Measurements from ENCODE around the gene PLCB1.

PLCB1 gene

DNA sequence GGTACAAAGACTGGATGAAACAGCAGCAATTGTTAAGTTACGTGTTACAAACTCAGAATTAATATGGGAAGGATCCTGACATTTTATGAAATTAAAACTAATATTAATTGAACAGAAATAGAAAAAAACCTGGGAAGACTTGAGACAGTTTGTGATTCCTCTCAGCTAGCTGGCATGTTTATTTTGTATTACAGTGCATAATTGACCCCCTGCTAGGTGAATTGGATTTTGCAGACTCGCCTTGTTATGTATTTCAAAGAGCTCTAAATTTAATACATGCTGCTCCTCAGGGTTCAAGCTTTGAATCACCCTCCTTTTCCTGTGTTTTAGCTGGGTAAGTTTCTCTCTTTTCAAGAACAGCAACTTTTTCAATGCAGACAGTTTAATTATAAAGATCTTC is 339.4 kb downstream of the PLCB1 start:
- TF ChIP-seq, protein P1, sequence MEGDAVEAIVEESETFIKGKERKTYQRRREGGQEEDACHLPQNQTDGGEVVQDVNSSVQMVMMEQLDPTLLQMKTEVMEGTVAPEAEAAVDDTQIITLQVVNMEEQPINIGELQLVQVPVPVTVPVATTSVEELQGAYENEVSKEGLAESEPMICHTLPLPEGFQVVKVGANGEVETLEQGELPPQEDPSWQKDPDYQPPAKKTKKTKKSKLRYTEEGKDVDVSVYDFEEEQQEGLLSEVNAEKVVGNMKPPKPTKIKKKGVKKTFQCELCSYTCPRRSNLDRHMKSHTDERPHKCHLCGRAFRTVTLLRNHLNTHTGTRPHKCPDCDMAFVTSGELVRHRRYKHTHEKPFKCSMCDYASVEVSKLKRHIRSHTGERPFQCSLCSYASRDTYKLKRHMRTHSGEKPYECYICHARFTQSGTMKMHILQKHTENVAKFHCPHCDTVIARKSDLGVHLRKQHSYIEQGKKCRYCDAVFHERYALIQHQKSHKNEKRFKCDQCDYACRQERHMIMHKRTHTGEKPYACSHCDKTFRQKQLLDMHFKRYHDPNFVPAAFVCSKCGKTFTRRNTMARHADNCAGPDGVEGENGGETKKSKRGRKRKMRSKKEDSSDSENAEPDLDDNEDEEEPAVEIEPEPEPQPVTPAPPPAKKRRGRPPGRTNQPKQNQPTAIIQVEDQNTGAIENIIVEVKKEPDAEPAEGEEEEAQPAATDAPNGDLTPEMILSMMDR (IDR thresholded peaks at IDR 0.05; ENCODE audit: low read depth, low read length) = no peak

DNA sequence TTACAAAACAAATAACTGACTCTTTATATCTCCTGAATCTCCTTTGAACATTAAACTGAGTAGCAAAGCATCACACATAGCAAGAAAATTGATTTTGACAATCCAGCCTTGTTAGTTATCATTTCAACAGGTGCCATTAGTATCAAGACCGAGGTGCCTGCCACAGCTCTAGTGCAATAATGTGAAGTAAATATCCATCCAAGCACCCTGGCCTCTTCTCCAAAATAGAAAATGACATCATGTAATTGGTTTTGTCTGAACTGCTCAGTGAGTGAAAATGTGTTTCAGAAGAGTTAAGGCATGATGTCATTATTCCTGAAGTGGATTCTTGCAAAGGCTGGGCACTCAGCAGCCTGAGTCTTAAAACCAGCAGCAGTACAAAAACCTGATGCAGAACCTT is 341.4 kb downstream of the PLCB1 start:
- TF ChIP-seq, protein P1 (IDR thresholded peaks at IDR 0.05; ENCODE audit: low read depth, low read length) = no peak
- H3K4me3 ChIP-seq (ENCODE audit: low read depth, low read length) = no peak overlapping the region

More for the DNA sequence above, 339.4 kb downstream of the PLCB1 start:
- no peak overlapping the region for H3K4me3 ChIP-seq (ENCODE audit: low read depth, low read length)

DNA sequence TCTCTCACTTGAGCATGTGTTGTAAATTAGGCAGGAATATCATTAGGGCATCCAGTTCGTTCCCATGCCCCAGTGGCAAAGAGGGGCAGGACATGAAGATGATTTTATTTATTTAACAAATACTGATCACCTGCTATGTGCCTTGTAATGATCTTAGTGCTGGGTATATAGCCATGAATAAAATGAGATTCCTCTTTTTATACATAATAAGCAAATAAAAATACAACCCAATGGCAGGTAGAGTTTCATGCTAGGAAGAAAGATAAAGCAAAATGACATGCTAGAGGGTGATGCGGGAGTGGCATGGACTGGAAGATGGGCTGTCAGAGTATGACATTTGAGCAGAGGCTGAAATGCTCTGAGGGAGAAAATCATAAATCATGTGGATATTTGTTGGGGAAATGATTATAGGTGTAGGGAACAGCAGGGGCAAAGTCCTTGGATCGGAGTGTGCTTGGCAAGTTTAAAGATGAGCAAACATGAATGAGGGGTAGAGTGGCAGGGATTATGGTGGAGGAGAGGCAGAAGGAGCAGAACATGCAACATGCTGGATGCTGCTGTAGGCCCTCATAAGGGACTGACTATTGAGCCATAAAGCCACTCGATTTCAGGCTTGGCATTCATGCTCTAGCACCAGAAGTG is 342.1 kb downstream of the PLCB1 start:
- H3K4me3 ChIP-seq (ENCODE audit: low read depth, low read length) = no peak overlapping the region
- TF ChIP-seq, protein P1 (IDR thresholded peaks at IDR 0.05; ENCODE audit: low read depth, low read length) = no peak

DNA sequence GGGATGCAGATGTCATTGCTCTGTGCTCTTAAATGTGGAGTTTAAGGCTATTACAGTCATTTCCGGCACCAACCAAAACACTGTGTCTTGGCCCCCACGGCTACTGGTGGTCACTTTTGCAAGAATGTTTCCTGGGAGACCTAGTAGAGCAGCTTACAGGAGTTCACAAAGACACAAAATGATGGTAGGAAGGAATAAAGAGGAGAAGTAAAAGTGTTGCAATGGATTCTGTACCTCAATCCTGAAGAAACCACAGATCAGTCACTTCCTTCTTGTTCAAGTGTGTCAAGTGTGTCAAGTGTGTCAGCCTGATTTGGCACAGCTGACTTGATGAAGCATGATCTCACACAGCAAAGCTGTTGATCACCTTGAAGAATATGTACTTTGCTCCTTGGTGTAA is 344.0 kb downstream of the PLCB1 start:
- no peak overlapping the region for H3K4me3 ChIP-seq (ENCODE audit: low read depth, low read length)
- TF ChIP-seq, protein P1 (IDR thresholded peaks at IDR 0.05; ENCODE audit: low read depth, low read length) = no peak

DNA sequence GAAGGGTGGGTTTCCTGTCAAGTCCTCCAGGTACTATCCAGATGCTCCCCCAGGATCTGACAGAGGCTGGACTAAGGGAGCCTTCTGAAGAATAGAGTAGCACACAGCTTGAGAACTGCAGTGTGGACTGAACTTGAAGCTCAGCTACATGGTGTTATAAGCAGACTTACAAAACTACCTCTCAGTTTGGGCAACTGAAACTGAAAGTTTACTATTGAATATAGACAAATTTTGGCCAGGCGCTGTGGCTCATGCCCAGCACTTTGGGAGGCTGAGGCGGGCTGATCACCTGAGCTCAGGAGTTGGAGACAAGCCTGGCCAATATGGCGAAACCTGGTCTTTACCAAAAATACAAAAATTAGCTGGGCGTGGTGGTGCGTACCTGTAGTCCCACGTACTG is 348.5 kb downstream of the PLCB1 start:
- TF ChIP-seq, protein P1 (IDR thresholded peaks at IDR 0.05; ENCODE audit: low read depth, low read length) = no peak
- H3K4me3 ChIP-seq (ENCODE audit: low read depth, low read length) = no peak overlapping the region

DNA sequence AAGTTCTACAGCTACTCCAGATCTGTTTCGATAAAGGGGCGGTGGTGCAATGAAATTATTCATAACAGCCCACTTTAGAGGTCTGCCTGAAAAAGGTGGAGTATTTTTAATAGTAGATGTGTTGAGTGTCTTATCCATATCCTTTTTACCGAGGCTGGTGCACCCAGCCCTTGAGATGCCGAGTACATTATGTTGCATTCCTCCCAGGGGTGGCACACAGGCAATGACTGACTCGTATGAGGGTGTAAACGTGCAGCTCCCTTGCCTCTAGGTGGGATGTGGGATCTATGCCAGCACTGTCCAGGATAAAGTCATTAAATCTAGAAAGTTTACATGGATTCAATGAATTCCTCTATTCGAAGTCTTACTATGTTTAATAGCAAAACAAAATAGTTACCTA is 355.6 kb downstream of the PLCB1 start:
- TF ChIP-seq, protein P1 (IDR thresholded peaks at IDR 0.05; ENCODE audit: low read depth, low read length) = no peak
- H3K4me3 ChIP-seq (ENCODE audit: low read depth, low read length) = no peak overlapping the region

DNA sequence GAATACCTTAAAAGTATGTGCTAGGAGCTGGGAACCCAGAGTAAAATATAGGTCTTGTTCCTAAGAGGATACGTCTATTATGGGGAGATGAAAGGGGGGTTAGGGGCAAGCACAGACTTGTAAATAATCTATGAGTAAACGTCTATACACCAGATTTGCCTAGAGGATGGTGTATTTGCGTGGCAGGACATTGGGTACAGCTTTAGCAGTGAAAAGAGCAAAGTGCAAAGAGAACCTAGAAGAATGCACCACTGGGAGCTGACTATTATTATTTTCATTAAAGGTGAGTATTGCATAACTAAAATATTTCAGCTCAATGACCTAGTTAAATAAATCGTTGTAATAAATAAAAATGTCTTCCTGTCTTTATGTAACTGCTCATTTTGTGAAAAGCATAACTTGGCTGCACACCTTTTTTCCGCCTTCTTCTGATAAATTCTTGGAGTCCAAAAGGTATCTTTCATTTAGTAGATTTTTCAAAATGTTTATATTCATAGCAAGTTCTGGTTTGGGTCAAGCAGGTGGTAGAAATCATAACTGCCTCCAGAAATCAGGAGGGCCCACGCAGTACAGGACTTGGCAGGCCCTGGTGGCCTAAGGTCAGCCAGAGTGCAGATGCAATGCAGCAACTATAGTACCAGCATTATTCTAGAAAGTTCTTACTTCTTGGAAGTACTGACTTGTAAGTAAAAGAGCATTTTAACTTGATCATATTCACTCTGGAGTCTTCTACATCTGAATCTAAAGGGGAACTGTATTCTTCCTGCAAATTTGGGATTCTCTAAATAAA is 357.2 kb downstream of the PLCB1 start:
- TF ChIP-seq, protein P1 (IDR thresholded peaks at IDR 0.05; ENCODE audit: low read depth, low read length) = no peak
- no peak overlapping the region for H3K4me3 ChIP-seq (ENCODE audit: low read depth, low read length)
